HUES48 (cell line): Measurements from ENCODE around the gene SLC11A2.
A peak's percentile ranks its signal among the peaks of the same experiment; 100 is the strongest.
"Not testable (repeated sequence)": the region's sequence is repeated elsewhere in the genome, so short reads cannot be mapped to it uniquely, and the experiment has no call there.

Experiments used
- H3K27ac ChIP-seq: one replicate; pipeline ENCODE4 v1.7.0; 2013; ENCODE audit warnings: low read depth, low read length, inconsistent platforms
- H3K27me3 ChIP-seq: 2 replicates; pipeline ENCODE4 v1.6.1; 2013; ENCODE audit warnings: mild to moderate bottlenecking, low read length; ENCODE audit not compliant: control insufficient read depth, insufficient read depth
- H3K36me3 ChIP-seq: 2 replicates; pipeline ENCODE4 v1.6.1; 2013; ENCODE audit warnings: low read length; ENCODE audit not compliant: control insufficient read depth, insufficient read depth
- H3K4me1 ChIP-seq: 2 replicates; pipeline ENCODE4 v1.6.1; 2013; ENCODE audit warnings: mild to moderate bottlenecking, low read length; ENCODE audit not compliant: control insufficient read depth, insufficient read depth
- H3K4me3 ChIP-seq: 2 replicates; pipeline ENCODE4 v1.5.1; 2013; ENCODE audit warnings: mild to moderate bottlenecking, low read depth, low read length
- H3K9ac ChIP-seq: 2 replicates; pipeline ENCODE4 v1.6.1; 2013; ENCODE audit warnings: mild to moderate bottlenecking, low read depth, low read length, moderate library complexity
- H3K9me3 ChIP-seq: 2 replicates; pipeline ENCODE4 v1.6.1; 2013; ENCODE audit warnings: low read length; ENCODE audit not compliant: control insufficient read depth, insufficient read depth

The SLC11A2 gene

GRCh38 chr12:51025338-51025835 is 797 bp downstream of the SLC11A2 start:
- peak overlapping the region; percentile 93 for H3K9ac ChIP-seq
- H3K4me1 ChIP-seq = peaks cover 24% of the 10 kb centered on the region
- no peaks in the 10 kb centered on the region for H3K9me3 ChIP-seq
- H3K27ac ChIP-seq = peak overlapping the region; percentile 98
- H3K36me3 ChIP-seq = no peaks in the 10 kb centered on the region
- no peaks in the 10 kb centered on the region for H3K27me3 ChIP-seq
- peak overlapping the region; percentile 86 for H3K4me3 ChIP-seq

- H3K36me3 ChIP-seq = no peaks in the 10 kb centered on the region
- H3K27ac ChIP-seq = no peak overlapping the region
- no peaks in the 10 kb centered on the region for H3K27me3 ChIP-seq
- no peak overlapping the region for H3K9ac ChIP-seq
- peaks cover 22% of the 10 kb centered on the region for H3K4me1 ChIP-seq
- H3K9me3 ChIP-seq = no peaks in the 10 kb centered on the region
- H3K4me3 ChIP-seq = peak overlapping the region; percentile 86
Measured at GRCh38 chr12:51023625-51024382, 2.4 kb downstream of the SLC11A2 start.

GRCh38 chr12:51021694-51022093 is 4.5 kb downstream of the SLC11A2 start:
- H3K27ac ChIP-seq = no peak overlapping the region
- H3K27me3 ChIP-seq = no peaks in the 10 kb centered on the region
- peaks cover 15% of the 10 kb centered on the region for H3K4me1 ChIP-seq
- no peak overlapping the region for H3K9ac ChIP-seq
- no peak overlapping the region for H3K4me3 ChIP-seq
- no peaks in the 10 kb centered on the region for H3K9me3 ChIP-seq
- H3K36me3 ChIP-seq = no peaks in the 10 kb centered on the region

- Histone ChIP-seq H3K36me3 (no peaks in the 10 kb centered on the region), H3K9ac (no peak overlapping the region), H3K27me3 (no peaks in the 10 kb centered on the region), H3K4me3 (no peak overlapping the region), H3K4me1 (peaks cover 13% of the 10 kb centered on the region), H3K9me3 (no peaks in the 10 kb centered on the region), H3K27ac (no peak overlapping the region)
Measured at GRCh38 chr12:51020448-51021182, 5.6 kb downstream of the SLC11A2 start.

GRCh38 chr12:51019927-51020326 is 6.3 kb downstream of the SLC11A2 start:
- H3K27me3 ChIP-seq = no peaks in the 10 kb centered on the region
- H3K9ac ChIP-seq = no peak overlapping the region
- H3K36me3 ChIP-seq = no peaks in the 10 kb centered on the region
- peaks cover 13% of the 10 kb centered on the region for H3K4me1 ChIP-seq
- no peak overlapping the region for H3K4me3 ChIP-seq
- H3K9me3 ChIP-seq = no peaks in the 10 kb centered on the region
- no peak overlapping the region for H3K27ac ChIP-seq

- Histone ChIP-seq H3K27me3 (no peaks in the 10 kb centered on the region), H3K4me1 (peaks cover 4% of the 10 kb centered on the region; the same call in 1 of the 2 replicates), H3K9ac (no peak overlapping the region), H3K4me3 (no peak overlapping the region), H3K27ac (no peak overlapping the region), H3K36me3 (no peaks in the 10 kb centered on the region), H3K9me3 (no peaks in the 10 kb centered on the region)
Measured at GRCh38 chr12:51018956-51019355, 7.2 kb downstream of the SLC11A2 start.

GRCh38 chr12:51017452-51017851 is 8.7 kb downstream of the SLC11A2 start:
- Histone ChIP-seq H3K27me3 (no peaks in the 10 kb centered on the region), H3K27ac (no peak overlapping the region), H3K9ac (no peak overlapping the region), H3K4me1 (no peaks in the 10 kb centered on the region), H3K4me3 (no peak overlapping the region), H3K9me3 (no peaks in the 10 kb centered on the region), H3K36me3 (no peaks in the 10 kb centered on the region)

- not testable (repeated sequence) for H3K27ac ChIP-seq, H3K9ac ChIP-seq, H3K9me3 ChIP-seq, H3K27me3 ChIP-seq, H3K4me1 ChIP-seq, H3K4me3 ChIP-seq, H3K36me3 ChIP-seq
Measured at GRCh38 chr12:51014467-51014866, 11.7 kb downstream of the SLC11A2 start.

- peaks cover under 1% of the 10 kb centered on the region; the same call in 1 of the 2 replicates for H3K36me3 ChIP-seq
- H3K9ac ChIP-seq = no peak overlapping the region
- no peak overlapping the region for H3K4me3 ChIP-seq
- H3K9me3 ChIP-seq = no peaks in the 10 kb centered on the region
- no peak overlapping the region for H3K27ac ChIP-seq
- peaks cover 10% of the 10 kb centered on the region for H3K4me1 ChIP-seq
- H3K27me3 ChIP-seq = no peaks in the 10 kb centered on the region
Measured at GRCh38 chr12:51013441-51013840, 12.7 kb downstream of the SLC11A2 start.

GRCh38 chr12:51012570-51013236 is 13.5 kb downstream of the SLC11A2 start:
- H3K9ac ChIP-seq = no peak overlapping the region
- no peak overlapping the region for H3K27ac ChIP-seq
- H3K36me3 ChIP-seq = peaks cover 8% of the 10 kb centered on the region
- no peaks in the 10 kb centered on the region for H3K27me3 ChIP-seq
- H3K9me3 ChIP-seq = no peaks in the 10 kb centered on the region
- no peak overlapping the region for H3K4me3 ChIP-seq
- peaks cover 10% of the 10 kb centered on the region for H3K4me1 ChIP-seq

- H3K9ac ChIP-seq = no peak overlapping the region
- H3K4me3 ChIP-seq = no peak overlapping the region
- peaks cover 10% of the 10 kb centered on the region for H3K4me1 ChIP-seq
- no peaks in the 10 kb centered on the region for H3K9me3 ChIP-seq
- no peak overlapping the region for H3K27ac ChIP-seq
- H3K27me3 ChIP-seq = no peaks in the 10 kb centered on the region
- peaks cover 16% of the 10 kb centered on the region for H3K36me3 ChIP-seq
Measured at GRCh38 chr12:51011955-51012354, 14.2 kb downstream of the SLC11A2 start.
